GM23338 (cell line): Measurements from ENCODE around the gene ADGRF1. TPM values are rescaled to one million over a fixed set of nuclear protein-coding genes. Genes with fewer than 3 reads are reported as not detected.

Source experiments
- ATAC-seq: fragments of 200-7000 bp; cut with Tn5 transposase; 3 replicates; pipeline ENCODE4 v1.9.1; 2020
- DNase-seq: peaks from one replicate; pipeline ENCODE4 v3.0.0-alpha.2; 2015; ENCODE audit warnings: low spot score
- H2AFZ ChIP-seq: fragments of 200-600 bp; sonication (generic); 2 replicates; pipeline ENCODE4 v1.8.0; 2016; ENCODE audit warnings: antibody characterized with exemption, mild to moderate bottlenecking, moderate library complexity
- H3F3A ChIP-seq: fragments of 200-600 bp; sonication (generic); replicated peaks from 2 replicates; pipeline ENCODE4 v1.8.0; 2017; ENCODE audit warnings: antibody characterized with exemption, mixed run types, low read depth
- H3K27ac ChIP-seq: fragments of 200-600 bp; sonication (generic); 2 replicates; pipeline ENCODE4 v1.6.1; 2016; ENCODE audit warnings: low read depth
- H3K27me3 ChIP-seq: fragments of 200-600 bp; sonication (generic); 2 replicates; pipeline ENCODE4 v1.8.0; 2016; ENCODE audit warnings: mild to moderate bottlenecking, mixed run types, moderate library complexity; ENCODE audit not compliant: insufficient read depth
- H3K36me3 ChIP-seq: fragments of 200-600 bp; sonication (generic); 2 replicates; pipeline ENCODE4 v1.8.0; 2016; ENCODE audit warnings: mild to moderate bottlenecking; ENCODE audit not compliant: insufficient read depth
- H3K4me1 ChIP-seq: fragments of 200-600 bp; sonication (generic); 2 replicates; pipeline ENCODE4 v1.8.0; 2016; ENCODE audit warnings: mild to moderate bottlenecking, moderate library complexity; ENCODE audit not compliant: insufficient read depth
- H3K4me2 ChIP-seq: fragments of 200-600 bp; sonication (generic); 2 replicates; pipeline ENCODE4 v1.7.1; 2017; ENCODE audit warnings: mixed run types
- H3K4me3 ChIP-seq: fragments of 200-600 bp; sonication (generic); 2 replicates; pipeline ENCODE4 v1.6.1; 2016; ENCODE audit warnings: mixed run types
- H3K79me2 ChIP-seq: fragments of 200-600 bp; sonication (generic); replicated peaks from 2 replicates; pipeline ENCODE4 v1.8.0; 2017; ENCODE audit warnings: mild to moderate bottlenecking; ENCODE audit not compliant: insufficient read depth
- H3K9me2 ChIP-seq: fragments of 200-600 bp; sonication (generic); 2 replicates; pipeline ENCODE4 v1.8.0; 2017; ENCODE audit not compliant: insufficient read depth
- H4K20me1 ChIP-seq: fragments of 200-600 bp; sonication (generic); replicated peaks from 2 replicates; pipeline ENCODE4 v1.8.0; 2017; ENCODE audit warnings: mild to moderate bottlenecking; ENCODE audit not compliant: insufficient read depth
- H3K27ac Mint-ChIP-seq: 2 replicates; pipeline ENCODE4 v1.8.0; 2020; ENCODE audit warnings: inconsistent platforms, mild to moderate bottlenecking, moderate library complexity, mixed read lengths
- H3K27me3 Mint-ChIP-seq: 3 replicates; pipeline ENCODE4 v1.8.0; 2022; ENCODE audit warnings: low read depth, mild to moderate bottlenecking, moderate library complexity, mixed read lengths, inconsistent platforms; ENCODE audit not compliant: insufficient read depth, poor library complexity
- H3K36me3 Mint-ChIP-seq: 3 replicates; pipeline ENCODE4 v1.8.0; 2021; ENCODE audit warnings: low read depth, mild to moderate bottlenecking, inconsistent platforms, moderate library complexity, mixed read lengths
- H3K4me1 Mint-ChIP-seq: 3 replicates; pipeline ENCODE4 v1.8.0; 2020; ENCODE audit warnings: mild to moderate bottlenecking, inconsistent platforms, mixed read lengths
- H3K4me3 Mint-ChIP-seq: 3 replicates; pipeline ENCODE4 v1.8.0; 2021; ENCODE audit warnings: moderate library complexity, mild to moderate bottlenecking, inconsistent platforms, mixed read lengths
- H3K9me3 Mint-ChIP-seq: 3 replicates; pipeline ENCODE4 v1.8.0; 2020; ENCODE audit warnings: moderate library complexity, mild to moderate bottlenecking, inconsistent platforms, mixed read lengths
- CREB1 ChIP-seq: fragments of 250-450 bp; sonication (Bioruptor Pico); IDR thresholded peaks from 2 replicates; pipeline ENCODE4 v1.5.0; 2020; ENCODE audit warnings: low read depth, mild to moderate bottlenecking, moderate library complexity
- EZH2 ChIP-seq: fragments of 200-600 bp; sonication (generic); IDR thresholded peaks from one replicate; pipeline ENCODE4 v1.8.0; 2017; ENCODE audit warnings: antibody characterized with exemption, mild to moderate bottlenecking, low read depth; ENCODE audit not compliant: unreplicated experiment
- EZH2phosphoT487 ChIP-seq: fragments of 200-600 bp; sonication (generic); IDR thresholded peaks from one replicate; pipeline ENCODE4 v1.8.1; 2018; ENCODE audit warnings: antibody characterized with exemption; ENCODE audit not compliant: unreplicated experiment
- JUNB ChIP-seq: IDR thresholded peaks from one replicate; pipeline ENCODE4 v1.6.1; 2016; ENCODE audit warnings: antibody characterized with exemption; ENCODE audit not compliant: unreplicated experiment
- NANOG ChIP-seq: IDR thresholded peaks from 2 replicates; pipeline ENCODE4 v1.6.1; 2016; ENCODE audit warnings: antibody characterized with exemption, borderline replicate concordance
- ZNF331 ChIP-seq: fragments of 250-450 bp; sonication (Bioruptor Pico); IDR thresholded peaks from 2 replicates; pipeline ENCODE4 v1.5.0; 2020; ENCODE audit warnings: low read depth, mild to moderate bottlenecking, moderate library complexity
- polyA plus RNA-seq: library from polyadenylated mRNA; unstranded; fragments of >200 nt; fragmentation: Nextera tagmentation; extraction: Ambion mirVana; gene quantifications from 2 replicates; pipeline ENCODE4 v1.2.1, GENCODE V29; 2016
- total RNA-seq: library from RNA; depleted of rRNA; stranded (reverse); fragments of >200 nt; shearing (Covaris generic); gene quantifications from 2 replicates; pipeline ENCODE4 v1.2.3, GENCODE V29; 2014
- TF ChIP-seq, protein P1 (sequence below): IDR thresholded peaks from 2 replicates; pipeline ENCODE4 v1.6.1; 2016; ENCODE audit warnings: antibody characterized with exemption
- TF ChIP-seq, protein P2 (sequence below): IDR thresholded peaks from one replicate; pipeline ENCODE4 v1.6.1; 2018; ENCODE audit warnings: antibody characterized with exemption; ENCODE audit not compliant: unreplicated experiment
- TF ChIP-seq, protein P3 (sequence below): fragments of 250-450 bp; sonication (Bioruptor Pico); IDR thresholded peaks from 2 replicates; pipeline ENCODE4 v1.5.0; 2020; ENCODE audit warnings: mild to moderate bottlenecking, moderate library complexity

Gene ADGRF1
- total and polyA plus RNA-seq, 2 experiments from 2014 or later, result not detected

DNA sequence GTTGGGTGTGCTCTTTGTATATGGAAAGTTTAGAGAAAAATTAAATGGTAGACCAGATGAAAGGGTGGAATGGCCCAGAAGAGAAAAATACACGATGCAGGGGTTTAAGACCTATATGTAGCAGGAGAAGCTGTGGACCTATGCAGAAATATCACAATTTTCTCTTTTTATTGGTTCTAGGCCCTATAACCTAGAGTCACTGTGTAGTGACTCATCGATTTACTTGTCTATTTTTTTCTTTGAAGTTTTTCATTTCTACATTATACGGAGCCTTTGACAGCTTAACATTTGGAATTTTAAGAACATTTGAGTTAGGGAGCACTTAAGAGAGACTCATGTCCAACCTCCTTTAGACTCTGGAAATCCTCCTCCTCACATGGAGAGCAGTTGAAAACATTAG lies 28.3 kb upstream of the ADGRF1 start (continued):
- TF ChIP-seq EZH2phosphoT487, result no peak
- no peak for TF ChIP-seq CREB1 (CRISPR knock-in tag)
- TF ChIP-seq, protein P1, sequence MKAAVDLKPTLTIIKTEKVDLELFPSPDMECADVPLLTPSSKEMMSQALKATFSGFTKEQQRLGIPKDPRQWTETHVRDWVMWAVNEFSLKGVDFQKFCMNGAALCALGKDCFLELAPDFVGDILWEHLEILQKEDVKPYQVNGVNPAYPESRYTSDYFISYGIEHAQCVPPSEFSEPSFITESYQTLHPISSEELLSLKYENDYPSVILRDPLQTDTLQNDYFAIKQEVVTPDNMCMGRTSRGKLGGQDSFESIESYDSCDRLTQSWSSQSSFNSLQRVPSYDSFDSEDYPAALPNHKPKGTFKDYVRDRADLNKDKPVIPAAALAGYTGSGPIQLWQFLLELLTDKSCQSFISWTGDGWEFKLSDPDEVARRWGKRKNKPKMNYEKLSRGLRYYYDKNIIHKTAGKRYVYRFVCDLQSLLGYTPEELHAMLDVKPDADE, result no peak
- TF ChIP-seq ZNF331 (CRISPR knock-in tag), result no peak
- TF ChIP-seq EZH2, result no peak
- no peak for TF ChIP-seq NANOG

DNA sequence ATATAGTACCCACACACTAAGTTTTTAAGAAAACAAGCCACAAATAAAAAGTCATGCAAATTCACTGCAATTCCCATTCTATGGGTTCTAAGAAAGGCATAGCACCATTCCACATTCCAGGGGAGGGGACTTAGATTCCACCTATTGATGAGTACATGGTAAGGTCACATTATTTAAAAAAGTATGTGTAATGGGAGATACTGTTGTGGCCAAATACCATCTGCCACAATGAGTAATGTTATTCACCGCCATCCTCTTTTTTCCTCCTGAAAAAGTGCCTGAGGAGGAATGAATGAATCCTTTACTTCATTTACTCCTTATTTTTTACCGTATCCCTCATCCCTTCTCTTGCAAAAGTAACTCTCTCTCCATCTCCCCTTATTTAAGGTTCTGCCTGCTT lies 27.0 kb upstream of the ADGRF1 start:
- ATAC-seq (no peak), DNase-seq (no peak)
- Histone ChIP-seq H3K9me2 (peaks cover 11% of the 10 kb centered on the region), H3F3A (no peaks in the 10 kb centered on the region), H3K4me3 (no peak overlapping the region), H2AFZ (no peak overlapping the region), H3K27ac (no peak overlapping the region), H3K27me3 (no peaks in the 10 kb centered on the region), H3K4me2 (no peak overlapping the region), H3K79me2 (no peaks in the 10 kb centered on the region), H4K20me1 (no peaks in the 10 kb centered on the region), H3K36me3 (no peaks in the 10 kb centered on the region), H3K4me1 (no peaks in the 10 kb centered on the region)
- Mint-ChIP-seq H3K27ac (no peak overlapping the region), H3K4me1 (no peaks in the 10 kb centered on the region), H3K9me3 (peaks cover 8% of the 10 kb centered on the region; the same call in 2 of the 3 replicates), H3K27me3 (no peaks in the 10 kb centered on the region), H3K4me3 (no peak overlapping the region), H3K36me3 (no peaks in the 10 kb centered on the region)
- TF ChIP-seq, protein P1, result no peak
- TF ChIP-seq EZH2phosphoT487 (no peak), NANOG (no peak), JUNB (no peak)
- TF ChIP-seq, protein P2, sequence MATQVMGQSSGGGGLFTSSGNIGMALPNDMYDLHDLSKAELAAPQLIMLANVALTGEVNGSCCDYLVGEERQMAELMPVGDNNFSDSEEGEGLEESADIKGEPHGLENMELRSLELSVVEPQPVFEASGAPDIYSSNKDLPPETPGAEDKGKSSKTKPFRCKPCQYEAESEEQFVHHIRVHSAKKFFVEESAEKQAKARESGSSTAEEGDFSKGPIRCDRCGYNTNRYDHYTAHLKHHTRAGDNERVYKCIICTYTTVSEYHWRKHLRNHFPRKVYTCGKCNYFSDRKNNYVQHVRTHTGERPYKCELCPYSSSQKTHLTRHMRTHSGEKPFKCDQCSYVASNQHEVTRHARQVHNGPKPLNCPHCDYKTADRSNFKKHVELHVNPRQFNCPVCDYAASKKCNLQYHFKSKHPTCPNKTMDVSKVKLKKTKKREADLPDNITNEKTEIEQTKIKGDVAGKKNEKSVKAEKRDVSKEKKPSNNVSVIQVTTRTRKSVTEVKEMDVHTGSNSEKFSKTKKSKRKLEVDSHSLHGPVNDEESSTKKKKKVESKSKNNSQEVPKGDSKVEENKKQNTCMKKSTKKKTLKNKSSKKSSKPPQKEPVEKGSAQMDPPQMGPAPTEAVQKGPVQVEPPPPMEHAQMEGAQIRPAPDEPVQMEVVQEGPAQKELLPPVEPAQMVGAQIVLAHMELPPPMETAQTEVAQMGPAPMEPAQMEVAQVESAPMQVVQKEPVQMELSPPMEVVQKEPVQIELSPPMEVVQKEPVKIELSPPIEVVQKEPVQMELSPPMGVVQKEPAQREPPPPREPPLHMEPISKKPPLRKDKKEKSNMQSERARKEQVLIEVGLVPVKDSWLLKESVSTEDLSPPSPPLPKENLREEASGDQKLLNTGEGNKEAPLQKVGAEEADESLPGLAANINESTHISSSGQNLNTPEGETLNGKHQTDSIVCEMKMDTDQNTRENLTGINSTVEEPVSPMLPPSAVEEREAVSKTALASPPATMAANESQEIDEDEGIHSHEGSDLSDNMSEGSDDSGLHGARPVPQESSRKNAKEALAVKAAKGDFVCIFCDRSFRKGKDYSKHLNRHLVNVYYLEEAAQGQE, result no peak
- TF ChIP-seq, protein P3, sequence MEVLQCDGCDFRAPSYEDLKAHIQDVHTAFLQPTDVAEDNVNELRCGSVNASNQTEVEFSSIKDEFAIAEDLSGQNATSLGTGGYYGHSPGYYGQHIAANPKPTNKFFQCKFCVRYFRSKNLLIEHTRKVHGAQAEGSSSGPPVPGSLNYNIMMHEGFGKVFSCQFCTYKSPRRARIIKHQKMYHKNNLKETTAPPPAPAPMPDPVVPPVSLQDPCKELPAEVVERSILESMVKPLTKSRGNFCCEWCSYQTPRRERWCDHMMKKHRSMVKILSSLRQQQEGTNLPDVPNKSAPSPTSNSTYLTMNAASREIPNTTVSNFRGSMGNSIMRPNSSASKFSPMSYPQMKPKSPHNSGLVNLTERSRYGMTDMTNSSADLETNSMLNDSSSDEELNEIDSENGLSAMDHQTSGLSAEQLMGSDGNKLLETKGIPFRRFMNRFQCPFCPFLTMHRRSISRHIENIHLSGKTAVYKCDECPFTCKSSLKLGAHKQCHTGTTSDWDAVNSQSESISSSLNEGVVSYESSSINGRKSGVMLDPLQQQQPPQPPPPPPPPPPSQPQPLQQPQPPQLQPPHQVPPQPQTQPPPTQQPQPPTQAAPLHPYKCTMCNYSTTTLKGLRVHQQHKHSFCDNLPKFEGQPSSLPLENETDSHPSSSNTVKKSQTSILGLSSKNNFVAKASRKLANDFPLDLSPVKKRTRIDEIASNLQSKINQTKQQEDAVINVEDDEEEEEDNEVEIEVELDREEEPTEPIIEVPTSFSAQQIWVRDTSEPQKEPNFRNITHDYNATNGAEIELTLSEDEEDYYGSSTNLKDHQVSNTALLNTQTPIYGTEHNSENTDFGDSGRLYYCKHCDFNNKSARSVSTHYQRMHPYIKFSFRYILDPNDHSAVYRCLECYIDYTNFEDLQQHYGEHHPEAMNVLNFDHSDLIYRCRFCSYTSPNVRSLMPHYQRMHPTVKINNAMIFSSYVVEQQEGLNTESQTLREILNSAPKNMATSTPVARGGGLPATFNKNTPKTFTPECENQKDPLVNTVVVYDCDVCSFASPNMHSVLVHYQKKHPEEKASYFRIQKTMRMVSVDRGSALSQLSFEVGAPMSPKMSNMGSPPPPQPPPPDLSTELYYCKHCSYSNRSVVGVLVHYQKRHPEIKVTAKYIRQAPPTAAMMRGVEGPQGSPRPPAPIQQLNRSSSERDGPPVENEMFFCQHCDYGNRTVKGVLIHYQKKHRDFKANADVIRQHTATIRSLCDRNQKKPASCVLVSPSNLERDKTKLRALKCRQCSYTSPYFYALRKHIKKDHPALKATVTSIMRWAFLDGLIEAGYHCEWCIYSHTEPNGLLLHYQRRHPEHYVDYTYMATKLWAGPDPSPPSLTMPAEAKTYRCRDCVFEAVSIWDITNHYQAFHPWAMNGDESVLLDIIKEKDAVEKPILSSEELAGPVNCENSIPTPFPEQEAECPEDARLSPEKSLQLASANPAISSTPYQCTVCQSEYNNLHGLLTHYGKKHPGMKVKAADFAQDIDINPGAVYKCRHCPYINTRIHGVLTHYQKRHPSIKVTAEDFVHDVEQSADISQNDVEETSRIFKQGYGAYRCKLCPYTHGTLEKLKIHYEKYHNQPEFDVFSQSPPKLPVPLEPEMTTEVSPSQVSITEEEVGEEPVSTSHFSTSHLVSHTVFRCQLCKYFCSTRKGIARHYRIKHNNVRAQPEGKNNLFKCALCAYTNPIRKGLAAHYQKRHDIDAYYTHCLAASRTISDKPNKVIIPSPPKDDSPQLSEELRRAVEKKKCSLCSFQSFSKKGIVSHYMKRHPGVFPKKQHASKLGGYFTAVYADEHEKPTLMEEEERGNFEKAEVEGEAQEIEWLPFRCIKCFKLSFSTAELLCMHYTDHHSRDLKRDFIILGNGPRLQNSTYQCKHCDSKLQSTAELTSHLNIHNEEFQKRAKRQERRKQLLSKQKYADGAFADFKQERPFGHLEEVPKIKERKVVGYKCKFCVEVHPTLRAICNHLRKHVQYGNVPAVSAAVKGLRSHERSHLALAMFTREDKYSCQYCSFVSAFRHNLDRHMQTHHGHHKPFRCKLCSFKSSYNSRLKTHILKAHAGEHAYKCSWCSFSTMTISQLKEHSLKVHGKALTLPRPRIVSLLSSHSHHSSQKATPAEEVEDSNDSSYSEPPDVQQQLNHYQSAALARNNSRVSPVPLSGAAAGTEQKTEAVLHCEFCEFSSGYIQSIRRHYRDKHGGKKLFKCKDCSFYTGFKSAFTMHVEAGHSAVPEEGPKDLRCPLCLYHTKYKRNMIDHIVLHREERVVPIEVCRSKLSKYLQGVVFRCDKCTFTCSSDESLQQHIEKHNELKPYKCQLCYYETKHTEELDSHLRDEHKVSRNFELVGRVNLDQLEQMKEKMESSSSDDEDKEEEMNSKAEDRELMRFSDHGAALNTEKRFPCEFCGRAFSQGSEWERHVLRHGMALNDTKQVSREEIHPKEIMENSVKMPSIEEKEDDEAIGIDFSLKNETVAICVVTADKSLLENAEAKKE (CRISPR knock-in tag), result no peak
